WTC11 (cell line): ENCODE data around the gene CCR5. TPM values are rescaled to one million over a fixed set of nuclear protein-coding genes. Genes with fewer than 3 reads are reported as not detected.

Source experiments
- ATAC-seq: fragments of 200-7000 bp; cut with Tn5 transposase; 2 replicates; pipeline ENCODE4 v1.10.0; 2021; ENCODE audit warnings: mild to moderate bottlenecking, moderate library complexity
- CTCF ChIA-PET: fragments of 300-600 bp; sonication (Branson Sonifier 250); formaldehyde crosslinking; loops from one replicate; lab custom pipeline; 2021; ENCODE audit warnings: antibody characterized with exemption; lab: Charles Lee
- POLR2A ChIA-PET: fragments of 350-600 bp; sonication (Branson Sonifier 250); formaldehyde crosslinking; loops from one replicate; lab custom pipeline; 2021; ENCODE audit warnings: antibody characterized with exemption; lab: Charles Lee
- DNase-seq: peaks from one replicate; pipeline ENCODE4 v3.0.0; 2021; ENCODE audit warnings: low spot score
- H3K27ac Mint-ChIP-seq: 2 replicates; pipeline ENCODE4 v1.8.0; 2021; ENCODE audit warnings: mixed read lengths
- H3K27me3 Mint-ChIP-seq: 2 replicates; pipeline ENCODE4 v1.8.0; 2021; ENCODE audit warnings: low read depth, mild to moderate bottlenecking, moderate library complexity, mixed read lengths
- H3K36me3 Mint-ChIP-seq: 2 replicates; pipeline ENCODE4 v1.8.0; 2021; ENCODE audit warnings: mixed read lengths
- H3K4me1 Mint-ChIP-seq: 2 replicates; pipeline ENCODE4 v1.8.0; 2022; ENCODE audit warnings: mixed read lengths
- H3K4me3 Mint-ChIP-seq: 2 replicates; pipeline ENCODE4 v1.8.0; 2021; ENCODE audit warnings: mild to moderate bottlenecking, moderate library complexity, mixed read lengths
- H3K9me3 Mint-ChIP-seq: 2 replicates; pipeline ENCODE4 v1.8.0; 2021; ENCODE audit warnings: mixed read lengths
- ATF2 ChIP-seq: sonication (generic); formaldehyde crosslinking; IDR thresholded peaks from 2 replicates; pipeline ENCODE4 v1.8.1; 2022; ENCODE audit warnings: low read depth, missing genetic modification reagents, borderline replicate concordance
- E2F1 ChIP-seq: sonication (generic); formaldehyde crosslinking; IDR thresholded peaks from 2 replicates; pipeline ENCODE4 v1.8.0; 2022; ENCODE audit warnings: mild to moderate bottlenecking, missing genetic modification reagents
- ELF4 ChIP-seq: sonication (generic); formaldehyde crosslinking; IDR thresholded peaks from 2 replicates; pipeline ENCODE4 v1.8.1; 2022; ENCODE audit warnings: low read depth, mild to moderate bottlenecking, moderate library complexity, missing genetic modification reagents
- FOXP4 ChIP-seq: sonication (generic); formaldehyde crosslinking; IDR thresholded peaks from 2 replicates; pipeline ENCODE4 v1.8.0; 2022; ENCODE audit warnings: mild to moderate bottlenecking, missing genetic modification reagents
- GABPB1 ChIP-seq: sonication (generic); formaldehyde crosslinking; IDR thresholded peaks from 2 replicates; pipeline ENCODE4 v1.8.1; 2023; ENCODE audit warnings: mild to moderate bottlenecking, missing genetic modification reagents
- GRHL2 ChIP-seq: fragments of 250-450 bp; sonication (Bioruptor Pico); IDR thresholded peaks from 2 replicates; pipeline ENCODE4 v1.8.0; 2022; ENCODE audit warnings: mild to moderate bottlenecking, moderate library complexity; ENCODE audit not compliant: insufficient replicate concordance, severe bottlenecking
- MAX ChIP-seq: sonication (generic); formaldehyde crosslinking; IDR thresholded peaks from 2 replicates; pipeline ENCODE4 v1.8.0; 2022; ENCODE audit warnings: mild to moderate bottlenecking, missing genetic modification reagents
- MYBL2 ChIP-seq: sonication (generic); formaldehyde crosslinking; IDR thresholded peaks from 2 replicates; pipeline ENCODE4 v1.8.1; 2023; ENCODE audit warnings: mild to moderate bottlenecking, moderate library complexity, missing genetic modification reagents
- NFATC4 ChIP-seq: fragments of 250-450 bp; sonication (Bioruptor Pico); IDR thresholded peaks from 2 replicates; pipeline ENCODE4 v1.9.0; 2021; ENCODE audit warnings: mild to moderate bottlenecking
- NR2C2 ChIP-seq: sonication (generic); formaldehyde crosslinking; IDR thresholded peaks from 2 replicates; pipeline ENCODE4 v1.8.0; 2022; ENCODE audit warnings: mild to moderate bottlenecking, missing genetic modification reagents
- OVOL2 ChIP-seq: fragments of 250-450 bp; sonication (Bioruptor Pico); IDR thresholded peaks from 2 replicates; pipeline ENCODE4 v1.9.0; 2021; ENCODE audit warnings: mild to moderate bottlenecking, borderline replicate concordance
- TEAD4 ChIP-seq: sonication (generic); formaldehyde crosslinking; IDR thresholded peaks from 2 replicates; pipeline ENCODE4 v1.8.0; 2022; ENCODE audit warnings: mild to moderate bottlenecking, missing genetic modification reagents
- USF1 ChIP-seq: sonication (generic); formaldehyde crosslinking; IDR thresholded peaks from 2 replicates; pipeline ENCODE4 v1.8.0; 2022; ENCODE audit warnings: mild to moderate bottlenecking, missing genetic modification reagents
- USF2 ChIP-seq: sonication (generic); formaldehyde crosslinking; IDR thresholded peaks from 2 replicates; pipeline ENCODE4 v1.8.1; 2023; ENCODE audit warnings: mild to moderate bottlenecking, missing genetic modification reagents, moderate library complexity
- ZBTB21 ChIP-seq: sonication (generic); formaldehyde crosslinking; IDR thresholded peaks from 2 replicates; pipeline ENCODE4 v1.8.1; 2023; ENCODE audit warnings: mild to moderate bottlenecking, missing genetic modification reagents, borderline replicate concordance
- ZNF121 ChIP-seq: sonication (generic); formaldehyde crosslinking; IDR thresholded peaks from 2 replicates; pipeline ENCODE4 v1.8.0; 2023; ENCODE audit warnings: missing genetic modification reagents
- ZNF232 ChIP-seq: sonication (generic); formaldehyde crosslinking; IDR thresholded peaks from 2 replicates; pipeline ENCODE4 v1.8.0; 2022; ENCODE audit warnings: mild to moderate bottlenecking, missing genetic modification reagents
- ZNF416 ChIP-seq: fragments of 250-450 bp; sonication (Bioruptor Pico); IDR thresholded peaks from 2 replicates; pipeline ENCODE4 v1.9.0; 2021; ENCODE audit warnings: mild to moderate bottlenecking, inconsistent platforms
- ZNF532 ChIP-seq: fragments of 250-450 bp; sonication (Bioruptor Pico); IDR thresholded peaks from 2 replicates; pipeline ENCODE4 v1.9.0; 2021; ENCODE audit warnings: mild to moderate bottlenecking, borderline replicate concordance
- total RNA-seq: library from RNA; stranded (reverse); gene quantifications from 3 replicates; pipeline ENCODE4 v1.2.3, GENCODE V29; 2021

Gene CCR5
- total RNA-seq, 1 experiment from 2014 or later: not detected

- POLR2A ChIA-PET: no interaction called here
- DNase-seq (no peak), ATAC-seq (no peak)
- CTCF ChIA-PET: interaction anchor here (1.3 kb wide), 1 partner anchor 29 kb away, joined by 3 read pairs; no protein-coding TSS in a partner anchor
- H3K4me3 Mint-ChIP-seq: no peak overlapping the region
- no peak for TF ChIP-seq FOXP4 (CRISPR knock-in tag)
- no peak for TF ChIP-seq GABPB1 (CRISPR knock-in tag)
- no peak for TF ChIP-seq ZNF232
- no peak for TF ChIP-seq USF1 (CRISPR knock-in tag)
- no peak for TF ChIP-seq GRHL2 (CRISPR knock-in tag)
- TF ChIP-seq MYBL2 (CRISPR knock-in tag): no peak
- TF ChIP-seq E2F1 (CRISPR knock-in tag): no peak
- TF ChIP-seq NR2C2 (CRISPR knock-in tag): no peak
- no peak for TF ChIP-seq OVOL2 (CRISPR knock-in tag)
- no peak for TF ChIP-seq TEAD4 (CRISPR knock-in tag)
- TF ChIP-seq USF2: no peak
- no peak for TF ChIP-seq ZNF532
- TF ChIP-seq ZBTB21 (CRISPR knock-in tag): no peak
- TF ChIP-seq NFATC4 (CRISPR knock-in tag): no peak
- TF ChIP-seq ZNF416 (CRISPR knock-in tag): no peak
- TF ChIP-seq MAX: no peak
- H3K27ac Mint-ChIP-seq: no peak overlapping the region
- no peaks in the 10 kb centered on the region for H3K27me3 Mint-ChIP-seq
- no peaks in the 10 kb centered on the region for H3K36me3 Mint-ChIP-seq
- H3K4me1 Mint-ChIP-seq: peaks cover 12% of the 10 kb centered on the region
- no peaks in the 10 kb centered on the region for H3K9me3 Mint-ChIP-seq
These were observed 42.1 kb downstream of the CCR5 start for GRCh38 chr3:46412786-46413298.

GRCh38 chr3:46413951-46414350 lies 43.2 kb downstream of the CCR5 start:
- no peaks in the 10 kb centered on the region for H3K9me3 Mint-ChIP-seq
- POLR2A ChIA-PET: no interaction called here
- ATAC-seq (no peak), DNase-seq (no peak)
- no peak overlapping the region for H3K27ac Mint-ChIP-seq
- no peaks in the 10 kb centered on the region for H3K27me3 Mint-ChIP-seq
- H3K4me3 Mint-ChIP-seq: no peak overlapping the region
- CTCF ChIA-PET: interaction anchor here (0.8 to 1.3 kb wide), 2 partner anchors 28 to 30 kb away, joined by 3 read pairs; no protein-coding TSS in a partner anchor
- peaks cover 22% of the 10 kb centered on the region for H3K4me1 Mint-ChIP-seq
- H3K36me3 Mint-ChIP-seq: no peaks in the 10 kb centered on the region
- TF ChIP-seq ZNF121 (CRISPR knock-in tag) (no peak), ATF2 (no peak), ELF4 (no peak), E2F1 (CRISPR knock-in tag) (no peak)
